Heart right ventricle (tissue), 16 donors: ENCODE data around the gene RBFOX1. TPM values are rescaled to one million over a fixed set of nuclear protein-coding genes. Genes with fewer than 3 reads are reported as not detected.

ENCODE experiments used
- ATAC-seq, 8 donors: fragments of 200-7000 bp; cut with Tn5 transposase; one replicate each; pipeline ENCODE4 v1.9.1; 2020; ENCODE audit warnings: mild to moderate bottlenecking in 8 of 8, moderate library complexity in 8 of 8, moderate number of reproducible peaks in 1 of 8
- DNase-seq, 2 donors: peaks; one replicate each; pipeline ENCODE4 v3.0.0-alpha.2; 2020
- H3K27ac ChIP-seq, 10 donors: fragments of 200-600 bp; sonication (generic) in 2 of 10; one replicate each; pipeline versions ENCODE4 v1.5.0 to v1.8.0; 2020 to 2022; ENCODE audit warnings: mild to moderate bottlenecking in 3 of 10
- H3K27me3 ChIP-seq, 7 donors: fragments of 200-600 bp; one replicate each; pipeline ENCODE4 v1.8.0; 2021 to 2022; ENCODE audit warnings: mild to moderate bottlenecking in 2 of 7
- H3K36me3 ChIP-seq, 9 donors: fragments of 200-600 bp; sonication (generic) in 1 of 9; one replicate each; pipeline versions ENCODE4 v1.5.0 to v1.8.0; 2020 to 2022; ENCODE audit warnings: mild to moderate bottlenecking in 2 of 9
- H3K4me1 ChIP-seq, 9 donors: fragments of 200-600 bp; sonication (generic) in 1 of 9; one replicate each; pipeline versions ENCODE4 v1.5.0 to v1.8.0; 2020 to 2022; ENCODE audit warnings: mild to moderate bottlenecking in 4 of 9
- H3K4me3 ChIP-seq, 10 donors: fragments of 200-600 bp; sonication (generic) in 2 of 10; one replicate each; pipeline versions ENCODE4 v1.5.0 to v1.8.0; 2020 to 2022; ENCODE audit warnings: mild to moderate bottlenecking in 7 of 10, moderate library complexity in 2 of 10
- H3K9me3 ChIP-seq, 11 donors: fragments of 200-600 bp in 10 of 11; sonication (generic) in 2 of 11; one replicate each; pipeline versions ENCODE4 v1.5.0 to v1.8.0; 2013 to 2022; ENCODE audit warnings: mild to moderate bottlenecking in 2 of 11, control low read depth in 1 of 11, moderate library complexity in 1 of 11
- WGBS, 2 donors: extraction: QIAGEN DNeasy Blood & Tissue Kit; methylation state at CpG; one replicate each; pipeline ENCODE4 v1.1.7; 2013; ENCODE audit warnings: inconsistent platforms in 1 of 2; 5-methylcytosine and 5-hydroxymethylcytosine counted together
- intact Hi-C, 10 donors: fragments of 100-400 bp; cut with DNase I; formaldehyde crosslinking; loops; one replicate each; pipeline versions ENCODE4 v1.11.1 to v1.14.2; 2022
- polyA plus RNA-seq, 2 donors: library from polyadenylated mRNA; stranded (reverse); fragments of 200-250 nt; gene quantifications; one replicate each; pipeline ENCODE4 v1.2.3, GENCODE V29; 2013
- total RNA-seq, 10 donors: library from RNA; stranded (reverse); fragmentation: NEBNext Ultra II Directional in 3 of 10; extraction: Animal tissue kit (Norgen Biotek cat#: 25700) in 3 of 10; gene quantifications; one replicate each; pipeline versions ENCODE4 v1.2.1 to v1.2.4, GENCODE V29; 2021 to 2023
- TF ChIP-seq, protein P1 (sequence below), 9 donors: fragments of 200-600 bp; sonication (generic) in 2 of 9; IDR thresholded peaks; one replicate each; pipeline versions ENCODE4 v1.5.0 to v1.8.0; 2021 to 2022; ENCODE audit warnings: antibody characterized with exemption in 9 of 9, mild to moderate bottlenecking in 5 of 9, moderate library complexity in 1 of 9
- donor health status: Arrhythmogenic right ventricular cardiomyopathy.
- donor health status: ischemic (EF 13 %, LVEDD 7.1; RV severe dilation, severe dysfunction).
- donor health status: healthy with polysubstance abuse.
- donor health status: DM: no; HTN: yes; CAD: no.
- donor health status: DM: no; HTN: no; CAD: no.
- donor health status: ischemic (EF 25% LVEDD 6.9; RV normal size, moderate dysfunction).
- donor health status: ischemic (EF 25% LVEDD 5.7; RV mildly dilated, moderate dysfunction).
- donor health status: healthy.
- donor health status: DM: yes; HTN: yes; CAD: no.
- donor health status: Ischemic cardiomyopathy.
- donor health status: ischemic (EF 35%, LVEDD 5.7; RV mildly dilated, moderate dysfunction).
- donor health status: nonischemic (EF 11% LVEDD 7.7; RV severe dilation, severe dysfunction).
- donor health status: DM: yes; HTN: yes; CAD: no.
- donor health status: PGD.
- donor health status: ischemic (EF 29% LVEDD 5.4; RV normal size, mild dysfunction).
- donor health status: nonischemic (EF 23%, LVEDD 6.1; RV moderate dilation, normal function).

RBFOX1 gene
- total and polyA plus RNA-seq, 12 donors = 11.1 to 82.9 (median 53.4) TPM

DNA sequence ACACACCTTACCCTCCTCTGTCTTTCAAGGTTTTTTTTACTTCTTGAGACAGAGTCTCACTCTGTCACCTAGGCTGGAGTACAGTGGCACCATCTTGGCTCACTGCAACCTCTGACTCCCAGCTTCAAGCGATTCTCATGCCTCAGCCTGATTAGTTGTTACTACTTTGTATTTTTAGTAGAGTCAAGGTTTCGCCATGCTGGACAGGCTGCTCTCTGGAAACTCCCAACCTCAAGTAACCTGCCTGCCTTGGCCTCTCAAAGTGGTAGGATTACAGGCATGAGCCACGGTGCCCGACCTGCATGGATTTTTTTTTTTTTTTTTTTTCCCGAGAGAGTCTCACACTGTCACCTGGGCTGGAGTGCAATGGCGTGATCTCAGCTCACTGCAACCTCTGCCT is 273.2 kb downstream of the RBFOX1 start:
- WGBS, 2 donors = 74 to 83% methylated on average over 6 of the region's 6 CpGs
- no peaks in the 10 kb centered on the region for H3K9me3 ChIP-seq

DNA sequence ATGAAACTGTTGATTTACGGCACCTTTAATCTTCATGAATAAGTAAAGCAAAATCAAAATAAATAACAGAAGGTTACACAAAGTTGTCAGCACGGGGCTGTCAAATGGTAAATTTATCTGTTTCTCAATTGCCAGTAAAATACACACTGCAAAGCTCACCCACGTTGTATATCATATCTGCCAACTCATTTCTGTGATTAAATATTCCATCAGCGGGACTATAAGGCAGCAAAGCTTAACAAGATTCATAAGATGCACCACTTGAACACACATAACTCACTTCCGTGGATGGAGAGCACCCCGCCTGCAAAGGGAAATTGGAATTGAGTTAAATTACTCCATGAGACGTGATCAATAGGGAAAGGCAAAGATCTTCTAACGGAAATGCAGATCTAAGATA is 280.0 kb downstream of the RBFOX1 start:
- WGBS, 2 donors = 68 to 72% methylated on average over 8 of the region's 8 CpGs
- Histone ChIP-seq H3K4me1 (peaks cover 0 to 12% (median 0%) of the 10 kb centered on the region in 9 donors), H3K4me3 (no peak overlapping the region), H3K36me3 (no peaks in the 10 kb centered on the region), H3K9me3 (no peaks in the 10 kb centered on the region), H3K27me3 (no peaks in the 10 kb centered on the region), H3K27ac (no peak overlapping the region)
- TF ChIP-seq, protein P1, sequence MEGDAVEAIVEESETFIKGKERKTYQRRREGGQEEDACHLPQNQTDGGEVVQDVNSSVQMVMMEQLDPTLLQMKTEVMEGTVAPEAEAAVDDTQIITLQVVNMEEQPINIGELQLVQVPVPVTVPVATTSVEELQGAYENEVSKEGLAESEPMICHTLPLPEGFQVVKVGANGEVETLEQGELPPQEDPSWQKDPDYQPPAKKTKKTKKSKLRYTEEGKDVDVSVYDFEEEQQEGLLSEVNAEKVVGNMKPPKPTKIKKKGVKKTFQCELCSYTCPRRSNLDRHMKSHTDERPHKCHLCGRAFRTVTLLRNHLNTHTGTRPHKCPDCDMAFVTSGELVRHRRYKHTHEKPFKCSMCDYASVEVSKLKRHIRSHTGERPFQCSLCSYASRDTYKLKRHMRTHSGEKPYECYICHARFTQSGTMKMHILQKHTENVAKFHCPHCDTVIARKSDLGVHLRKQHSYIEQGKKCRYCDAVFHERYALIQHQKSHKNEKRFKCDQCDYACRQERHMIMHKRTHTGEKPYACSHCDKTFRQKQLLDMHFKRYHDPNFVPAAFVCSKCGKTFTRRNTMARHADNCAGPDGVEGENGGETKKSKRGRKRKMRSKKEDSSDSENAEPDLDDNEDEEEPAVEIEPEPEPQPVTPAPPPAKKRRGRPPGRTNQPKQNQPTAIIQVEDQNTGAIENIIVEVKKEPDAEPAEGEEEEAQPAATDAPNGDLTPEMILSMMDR (IDR thresholded peaks at IDR 0.05) = no peak
- DNase-seq = no peak
- no peak for ATAC-seq
- intact Hi-C loops = loop anchor here in 1 of 10 donors (10.0 kb wide), 1 partner anchor 208 kb away; no protein-coding TSS in a partner anchor

More for the DNA sequence above, 273.2 kb downstream of the RBFOX1 start:
- Histone ChIP-seq H3K27me3 (no peaks in the 10 kb centered on the region), H3K27ac (peak overlapping the region in 2 of 10 donors; percentile 7 to 28), H3K36me3 (no peaks in the 10 kb centered on the region), H3K4me3 (no peak overlapping the region), H3K4me1 (peaks cover 0 to 20% (median 2%) of the 10 kb centered on the region in 9 donors)
- TF ChIP-seq, protein P1 (IDR thresholded peaks at IDR 0.05) = no peak
- peak in 5 of 8 donors; percentile 20 to 75 (median 46) for ATAC-seq
- no peak for DNase-seq
- intact Hi-C loops = loop anchor here in 1 of 10 donors (10.0 kb wide), 1 partner anchor 201 kb away; no protein-coding TSS in a partner anchor

DNA sequence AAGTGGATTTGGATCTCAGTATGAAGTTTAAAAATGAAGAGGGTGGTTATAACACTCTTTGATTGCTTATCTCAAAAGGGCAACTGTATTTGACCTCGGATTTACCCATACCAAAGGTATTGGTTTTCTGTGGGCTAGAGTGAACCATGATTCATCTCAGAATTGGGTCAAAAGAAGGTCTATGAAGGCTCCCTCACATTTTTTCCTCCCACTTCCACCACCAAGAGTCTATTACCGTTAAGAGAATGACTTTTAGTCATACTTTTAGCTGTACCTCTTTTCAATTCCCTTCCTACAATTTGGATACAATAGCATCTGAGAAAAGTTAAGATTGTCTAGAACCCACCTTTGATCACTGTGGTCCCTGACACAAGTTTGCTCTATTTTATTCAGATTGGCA is 280.9 kb downstream of the RBFOX1 start:
- Histone ChIP-seq H3K36me3 (no peaks in the 10 kb centered on the region), H3K4me1 (peaks cover 0 to 12% (median 0%) of the 10 kb centered on the region in 9 donors), H3K9me3 (no peaks in the 10 kb centered on the region), H3K27me3 (no peaks in the 10 kb centered on the region), H3K27ac (no peak overlapping the region), H3K4me3 (no peak overlapping the region)
- ATAC-seq = no peak
- intact Hi-C loops = loop anchor here in 1 of 10 donors (10.0 kb wide), 1 partner anchor 209 kb away; no protein-coding TSS in a partner anchor
- no peak for DNase-seq
- TF ChIP-seq, protein P1 (IDR thresholded peaks at IDR 0.05) = no peak
- WGBS, 2 donors = 58 to 71% methylated on average over 2 of the region's 2 CpGs

DNA sequence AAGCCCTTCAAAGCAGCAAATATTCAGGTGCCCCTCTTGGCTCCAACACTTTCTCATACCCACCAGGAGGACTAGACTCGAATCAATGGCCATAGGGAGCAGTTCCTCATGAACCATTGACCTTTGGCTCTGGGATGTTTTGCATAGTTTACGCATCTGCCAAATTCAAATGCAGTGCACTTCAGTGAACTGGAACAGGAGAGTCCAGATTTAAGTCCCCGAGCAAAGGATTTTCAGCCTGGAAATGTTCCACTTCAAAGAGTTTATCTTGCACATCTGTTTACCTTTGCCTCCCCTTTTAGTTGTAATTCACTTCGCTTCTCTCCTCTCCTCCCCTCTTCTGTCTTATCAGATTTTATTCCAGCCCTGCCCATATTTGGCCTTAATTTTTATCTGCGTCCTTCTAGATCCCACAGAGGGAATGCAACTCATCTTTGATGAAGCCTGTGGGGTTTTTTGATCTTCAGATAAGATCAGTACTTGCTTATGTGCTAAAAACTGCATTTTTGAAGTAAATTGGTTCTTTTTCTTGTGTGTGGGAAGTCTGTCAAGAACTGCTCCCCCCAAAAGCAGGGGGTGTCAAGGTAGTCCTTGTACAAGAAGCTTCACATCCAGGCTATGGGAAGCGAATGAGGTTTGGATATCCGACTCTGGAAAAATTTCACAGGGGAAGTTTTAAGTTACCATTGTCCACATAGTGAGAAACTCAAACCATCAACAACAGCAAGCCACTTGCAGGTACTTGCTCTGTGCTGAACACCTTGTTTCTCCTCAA is 281.6 kb downstream of the RBFOX1 start:
- Histone ChIP-seq H3K4me3 (no peak overlapping the region), H3K27ac (no peak overlapping the region), H3K36me3 (no peaks in the 10 kb centered on the region), H3K27me3 (no peaks in the 10 kb centered on the region), H3K4me1 (peaks cover 0 to 12% (median 0%) of the 10 kb centered on the region in 9 donors), H3K9me3 (no peaks in the 10 kb centered on the region)
- intact Hi-C loops = loop anchor here in 1 of 10 donors (10.0 kb wide), 1 partner anchor 209 kb away; no protein-coding TSS in a partner anchor
- DNase-seq (no peak), ATAC-seq (peak in 1 of 8 donors; percentile 54)
- TF ChIP-seq, protein P1 (IDR thresholded peaks at IDR 0.05) = no peak
- 63 to 65% methylated on average over 7 of the region's 7 CpGs for WGBS, 2 donors
